Measurements from ENCODE around the gene FES.

- TF ChIP-seq, protein P1, sequence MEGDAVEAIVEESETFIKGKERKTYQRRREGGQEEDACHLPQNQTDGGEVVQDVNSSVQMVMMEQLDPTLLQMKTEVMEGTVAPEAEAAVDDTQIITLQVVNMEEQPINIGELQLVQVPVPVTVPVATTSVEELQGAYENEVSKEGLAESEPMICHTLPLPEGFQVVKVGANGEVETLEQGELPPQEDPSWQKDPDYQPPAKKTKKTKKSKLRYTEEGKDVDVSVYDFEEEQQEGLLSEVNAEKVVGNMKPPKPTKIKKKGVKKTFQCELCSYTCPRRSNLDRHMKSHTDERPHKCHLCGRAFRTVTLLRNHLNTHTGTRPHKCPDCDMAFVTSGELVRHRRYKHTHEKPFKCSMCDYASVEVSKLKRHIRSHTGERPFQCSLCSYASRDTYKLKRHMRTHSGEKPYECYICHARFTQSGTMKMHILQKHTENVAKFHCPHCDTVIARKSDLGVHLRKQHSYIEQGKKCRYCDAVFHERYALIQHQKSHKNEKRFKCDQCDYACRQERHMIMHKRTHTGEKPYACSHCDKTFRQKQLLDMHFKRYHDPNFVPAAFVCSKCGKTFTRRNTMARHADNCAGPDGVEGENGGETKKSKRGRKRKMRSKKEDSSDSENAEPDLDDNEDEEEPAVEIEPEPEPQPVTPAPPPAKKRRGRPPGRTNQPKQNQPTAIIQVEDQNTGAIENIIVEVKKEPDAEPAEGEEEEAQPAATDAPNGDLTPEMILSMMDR (IDR thresholded peaks at IDR 0.05; ENCODE audit: low read depth, low read length, poor library complexity, severe bottlenecking), result no peak
- TF ChIP-seq EZH2phosphoT487 (IDR thresholded peaks at IDR 0.05; ENCODE audit: borderline replicate concordance, low read length), result no peak
These were observed 8.3 kb upstream of the FES start for GRCh38 chr15:90876046-90876445.

Measured in DOHH2 (cell line).